Measurements from ENCODE around the gene B4GAT1. TPM values are rescaled to one million over a fixed set of nuclear protein-coding genes. Genes with fewer than 3 reads are reported as not detected.
A peak's percentile ranks its signal among the peaks of the same experiment; 100 is the strongest.

The B4GAT1 gene
- 31.8 TPM for polyA plus RNA-seq (2013, experiment 1 of 2)
- 30.8 TPM for polyA plus RNA-seq (2013, experiment 2 of 2)

- Histone ChIP-seq H3K27ac (replicated peaks; ENCODE audit: low read length) (peak within 1 kb of the TSS; percentile 97), H2BK15ac (ENCODE audit: low read length) (peak within 1 kb of the TSS; percentile 84), H3K9me3 (replicated peaks in 1 of 2; ENCODE audit: control insufficient read depth in 2 of 2, insufficient read depth in 1 of 2, low read depth in 1 of 2, low read length in 2 of 2) (no peaks in the 10 kb centered on the region), H3K18ac (ENCODE audit: low read length) (peak within 1 kb of the TSS; percentile 100), H4K8ac (ENCODE audit: low read depth, low read length) (peak within 1 kb of the TSS; percentile 82), H2BK5ac (ENCODE audit: low read length) (peak within 1 kb of the TSS; percentile 99), H3K4ac (ENCODE audit: low read length) (peak within 1 kb of the TSS; percentile 95), H2AK5ac (ENCODE audit: low read depth, low read length) (peak within 1 kb of the TSS; percentile 99), H2AFZ (ENCODE audit: low read length) (peak within 1 kb of the TSS; percentile 93), H3K4me1 (ENCODE audit: control insufficient read depth in 2 of 2, insufficient read depth in 1 of 2, low read depth in 1 of 2, low read length in 2 of 2) (peaks cover 25% of the 10 kb centered on the region in 2 donors), H3K23ac (ENCODE audit: low read depth, low read length, poor library complexity) (peak within 1 kb of the TSS; percentile 100), H2BK120ac (ENCODE audit: low read depth, low read length) (no peak within 1 kb of the TSS), H3K4me3 (ENCODE audit: low read length in 2 of 2) (peak within 1 kb of the TSS; percentile 97 to 99), H3K27me3 (ENCODE audit: control insufficient read depth in 3 of 3, insufficient read depth in 3 of 3, low read depth in 1 of 3, low read length in 3 of 3) (no peaks in the 10 kb centered on the region), H4K91ac (ENCODE audit: low read depth, low read length, poor library complexity) (peak within 1 kb of the TSS; percentile 72), H3K14ac (ENCODE audit: low read length) (peak within 1 kb of the TSS; percentile 100), H3K9ac (ENCODE audit: low read depth, low read length, poor library complexity) (peak within 1 kb of the TSS; percentile 100), H3K36me3 (replicated peaks in 1 of 2; ENCODE audit: control insufficient read depth in 2 of 2, insufficient read depth in 2 of 2, low read length in 2 of 2) (peaks cover 3 to 6% of the 10 kb centered on the region in 2 donors), H2BK12ac (ENCODE audit: low read length) (peak within 1 kb of the TSS; percentile 73), H3K79me1 (ENCODE audit: low read depth, low read length) (peaks cover 16% of the 10 kb centered on the region), H3K4me2 (ENCODE audit: insufficient read depth, low read length, poor library complexity, severe bottlenecking) (peak within 1 kb of the TSS; percentile 96)
- WGBS, 2 donors (ENCODE audit: extremely low coverage in 2 of 2, insufficient read length in 2 of 2, insufficient replicate concordance in 1 of 2), result no CpG with 5 or more reads among the region's 101 CpGs
- DNase-seq (ENCODE audit: low spot score), result peak; percentile 92
These were observed at the start of gene B4GAT1 for GRCh38 chr11:66347425-66348276. Gene B4GAT1 (minus strand): TSS chr11:66347629. CDS start chr11:66347545, 84 bp downstream.

GRCh38 chr11:66393954-66394353 is 46.5 kb upstream of the B4GAT1 start:
- Histone ChIP-seq H2BK5ac (ENCODE audit: low read length) (no peak overlapping the region), H2BK12ac (ENCODE audit: low read length) (no peak overlapping the region), H3K4me2 (ENCODE audit: insufficient read depth, low read length, poor library complexity, severe bottlenecking) (no peak overlapping the region), H2BK120ac (ENCODE audit: low read depth, low read length) (no peak overlapping the region), H3K36me3 (replicated peaks in 1 of 2; ENCODE audit: control insufficient read depth in 2 of 2, insufficient read depth in 2 of 2, low read length in 2 of 2) (no peaks in the 10 kb centered on the region), H4K8ac (ENCODE audit: low read depth, low read length) (no peak overlapping the region), H3K9ac (ENCODE audit: low read depth, low read length, poor library complexity) (no peak overlapping the region), H2AK5ac (ENCODE audit: low read depth, low read length) (no peak overlapping the region), H4K91ac (ENCODE audit: low read depth, low read length, poor library complexity) (no peak overlapping the region), H3K79me1 (ENCODE audit: low read depth, low read length) (no peaks in the 10 kb centered on the region), H3K27me3 (ENCODE audit: control insufficient read depth in 3 of 3, insufficient read depth in 3 of 3, low read depth in 1 of 3, low read length in 3 of 3) (no peaks in the 10 kb centered on the region), H3K23ac (ENCODE audit: low read depth, low read length, poor library complexity) (no peak overlapping the region), H3K18ac (ENCODE audit: low read length) (no peak overlapping the region), H2BK15ac (ENCODE audit: low read length) (no peak overlapping the region), H3K9me3 (replicated peaks in 1 of 2; ENCODE audit: control insufficient read depth in 2 of 2, insufficient read depth in 1 of 2, low read depth in 1 of 2, low read length in 2 of 2) (no peaks in the 10 kb centered on the region), H3K4me3 (ENCODE audit: low read length in 2 of 2) (no peak overlapping the region), H3K27ac (replicated peaks; ENCODE audit: low read length) (no peak overlapping the region), H3K14ac (ENCODE audit: low read length) (no peak overlapping the region), H3K4ac (ENCODE audit: low read length) (no peak overlapping the region), H3K4me1 (ENCODE audit: control insufficient read depth in 2 of 2, insufficient read depth in 1 of 2, low read depth in 1 of 2, low read length in 2 of 2) (no peaks in the 10 kb centered on the region), H2AFZ (ENCODE audit: low read length) (no peak overlapping the region)
- WGBS, 2 donors (ENCODE audit: extremely low coverage in 2 of 2, insufficient read length in 2 of 2, insufficient replicate concordance in 1 of 2), result no CpG with 5 or more reads among the region's 3 CpGs
- no peak for DNase-seq (ENCODE audit: low spot score)

GRCh38 chr11:66391322-66391721 is 43.9 kb upstream of the B4GAT1 start:
- H4K8ac ChIP-seq (ENCODE audit: low read depth, low read length), result no peak overlapping the region
- no peak overlapping the region for H2BK15ac ChIP-seq (ENCODE audit: low read length)
- H3K36me3 ChIP-seq (replicated peaks in 1 of 2; ENCODE audit: control insufficient read depth in 2 of 2, insufficient read depth in 2 of 2, low read length in 2 of 2), result no peaks in the 10 kb centered on the region
- peaks cover 0 to 10% (median 0%) of the 10 kb centered on the region in 3 experiments for H3K27me3 ChIP-seq (ENCODE audit: control insufficient read depth in 3 of 3, insufficient read depth in 3 of 3, low read depth in 1 of 3, low read length in 3 of 3)
- H3K18ac ChIP-seq (ENCODE audit: low read length), result no peak overlapping the region
- H2AK5ac ChIP-seq (ENCODE audit: low read depth, low read length), result no peak overlapping the region
- H2BK5ac ChIP-seq (ENCODE audit: low read length), result no peak overlapping the region
- H3K4me2 ChIP-seq (ENCODE audit: insufficient read depth, low read length, poor library complexity, severe bottlenecking), result no peak overlapping the region
- no peaks in the 10 kb centered on the region for H3K9me3 ChIP-seq (replicated peaks in 1 of 2; ENCODE audit: control insufficient read depth in 2 of 2, insufficient read depth in 1 of 2, low read depth in 1 of 2, low read length in 2 of 2)
- no peaks in the 10 kb centered on the region for H3K4me1 ChIP-seq (ENCODE audit: control insufficient read depth in 2 of 2, insufficient read depth in 1 of 2, low read depth in 1 of 2, low read length in 2 of 2)
- H2BK12ac ChIP-seq (ENCODE audit: low read length), result no peak overlapping the region
- H3K23ac ChIP-seq (ENCODE audit: low read depth, low read length, poor library complexity), result no peak overlapping the region
- no peak overlapping the region for H4K91ac ChIP-seq (ENCODE audit: low read depth, low read length, poor library complexity)
- no peak overlapping the region for H2BK120ac ChIP-seq (ENCODE audit: low read depth, low read length)
- no peak overlapping the region for H3K4me3 ChIP-seq (ENCODE audit: low read length in 2 of 2)
- H3K14ac ChIP-seq (ENCODE audit: low read length), result no peak overlapping the region
- WGBS, 2 donors (ENCODE audit: extremely low coverage in 2 of 2, insufficient read length in 2 of 2, insufficient replicate concordance in 1 of 2), result no CpG with 5 or more reads among the region's 6 CpGs
- no peak for DNase-seq (ENCODE audit: low spot score)
- H2AFZ ChIP-seq (ENCODE audit: low read length), result no peak overlapping the region
- no peak overlapping the region for H3K27ac ChIP-seq (replicated peaks; ENCODE audit: low read length)
- H3K79me1 ChIP-seq (ENCODE audit: low read depth, low read length), result no peaks in the 10 kb centered on the region
- no peak overlapping the region for H3K4ac ChIP-seq (ENCODE audit: low read length)
- H3K9ac ChIP-seq (ENCODE audit: low read depth, low read length, poor library complexity), result no peak overlapping the region

DNA sequence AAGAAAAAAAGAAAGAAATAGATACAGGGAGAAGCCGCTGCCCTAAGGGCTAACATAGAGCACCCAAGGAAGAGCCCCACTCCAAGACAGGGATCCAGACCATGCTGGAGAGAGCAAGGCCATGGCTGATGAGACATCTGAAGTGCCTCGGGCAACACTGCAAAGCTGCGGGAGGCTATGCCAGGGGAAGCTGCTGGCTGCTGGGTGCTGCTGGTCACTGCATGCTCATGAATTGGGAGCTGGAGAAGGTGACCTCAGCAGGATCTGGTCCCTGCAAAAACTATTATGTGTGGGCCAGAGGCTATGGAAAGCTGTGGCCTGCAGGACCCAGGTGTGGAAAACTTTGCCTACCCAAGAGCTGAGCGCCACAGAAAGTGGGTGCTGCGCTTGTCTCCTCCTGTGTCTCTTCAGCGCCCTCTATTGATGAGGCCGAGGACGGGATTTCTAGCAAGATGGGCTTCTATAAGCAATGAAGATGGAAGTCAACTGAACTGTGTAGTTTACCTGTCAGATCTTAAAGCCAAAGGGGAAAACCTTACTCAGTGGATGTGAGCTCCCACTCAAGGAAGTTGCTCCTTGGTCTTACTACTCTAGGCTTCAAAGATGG is 41.5 kb upstream of the B4GAT1 start:
- Histone ChIP-seq H2BK120ac (ENCODE audit: low read depth, low read length) (no peak overlapping the region), H2BK5ac (ENCODE audit: low read length) (no peak overlapping the region), H3K14ac (ENCODE audit: low read length) (no peak overlapping the region), H3K9me3 (replicated peaks in 1 of 2; ENCODE audit: control insufficient read depth in 2 of 2, insufficient read depth in 1 of 2, low read depth in 1 of 2, low read length in 2 of 2) (no peaks in the 10 kb centered on the region), H3K36me3 (replicated peaks in 1 of 2; ENCODE audit: control insufficient read depth in 2 of 2, insufficient read depth in 2 of 2, low read length in 2 of 2) (no peaks in the 10 kb centered on the region), H3K4ac (ENCODE audit: low read length) (no peak overlapping the region), H3K27ac (replicated peaks; ENCODE audit: low read length) (no peak overlapping the region), H3K27me3 (ENCODE audit: control insufficient read depth in 3 of 3, insufficient read depth in 3 of 3, low read depth in 1 of 3, low read length in 3 of 3) (peaks cover 0 to 11% (median 0%) of the 10 kb centered on the region in 3 experiments), H3K4me3 (ENCODE audit: low read length in 2 of 2) (no peak overlapping the region), H2BK12ac (ENCODE audit: low read length) (no peak overlapping the region), H2AK5ac (ENCODE audit: low read depth, low read length) (peak overlapping the region; percentile 36), H2AFZ (ENCODE audit: low read length) (no peak overlapping the region), H2BK15ac (ENCODE audit: low read length) (no peak overlapping the region), H4K8ac (ENCODE audit: low read depth, low read length) (no peak overlapping the region), H3K18ac (ENCODE audit: low read length) (peak overlapping the region; percentile 59), H3K23ac (ENCODE audit: low read depth, low read length, poor library complexity) (no peak overlapping the region), H3K4me2 (ENCODE audit: insufficient read depth, low read length, poor library complexity, severe bottlenecking) (no peak overlapping the region), H3K79me1 (ENCODE audit: low read depth, low read length) (no peaks in the 10 kb centered on the region), H4K91ac (ENCODE audit: low read depth, low read length, poor library complexity) (no peak overlapping the region), H3K9ac (ENCODE audit: low read depth, low read length, poor library complexity) (no peak overlapping the region), H3K4me1 (ENCODE audit: control insufficient read depth in 2 of 2, insufficient read depth in 1 of 2, low read depth in 1 of 2, low read length in 2 of 2) (no peaks in the 10 kb centered on the region)
- no CpG with 5 or more reads among the region's 8 CpGs for WGBS, 2 donors (ENCODE audit: extremely low coverage in 2 of 2, insufficient read length in 2 of 2, insufficient replicate concordance in 1 of 2)
- peak; percentile 64 for DNase-seq (ENCODE audit: low spot score)

All from neuronal stem cell (in vitro differentiated cells).